Measurements from ENCODE around the gene SCARB1. TPM values are rescaled to one million over a fixed set of nuclear protein-coding genes. Genes with fewer than 3 reads are reported as not detected.

The SCARB1 gene
- total and polyA plus RNA-seq, 9 of the 15 experiments (the other 6 are each of a cell fraction or from before 2014, with no cell fraction given) = 0.56 to 157 (median 52.8) TPM

DNA sequence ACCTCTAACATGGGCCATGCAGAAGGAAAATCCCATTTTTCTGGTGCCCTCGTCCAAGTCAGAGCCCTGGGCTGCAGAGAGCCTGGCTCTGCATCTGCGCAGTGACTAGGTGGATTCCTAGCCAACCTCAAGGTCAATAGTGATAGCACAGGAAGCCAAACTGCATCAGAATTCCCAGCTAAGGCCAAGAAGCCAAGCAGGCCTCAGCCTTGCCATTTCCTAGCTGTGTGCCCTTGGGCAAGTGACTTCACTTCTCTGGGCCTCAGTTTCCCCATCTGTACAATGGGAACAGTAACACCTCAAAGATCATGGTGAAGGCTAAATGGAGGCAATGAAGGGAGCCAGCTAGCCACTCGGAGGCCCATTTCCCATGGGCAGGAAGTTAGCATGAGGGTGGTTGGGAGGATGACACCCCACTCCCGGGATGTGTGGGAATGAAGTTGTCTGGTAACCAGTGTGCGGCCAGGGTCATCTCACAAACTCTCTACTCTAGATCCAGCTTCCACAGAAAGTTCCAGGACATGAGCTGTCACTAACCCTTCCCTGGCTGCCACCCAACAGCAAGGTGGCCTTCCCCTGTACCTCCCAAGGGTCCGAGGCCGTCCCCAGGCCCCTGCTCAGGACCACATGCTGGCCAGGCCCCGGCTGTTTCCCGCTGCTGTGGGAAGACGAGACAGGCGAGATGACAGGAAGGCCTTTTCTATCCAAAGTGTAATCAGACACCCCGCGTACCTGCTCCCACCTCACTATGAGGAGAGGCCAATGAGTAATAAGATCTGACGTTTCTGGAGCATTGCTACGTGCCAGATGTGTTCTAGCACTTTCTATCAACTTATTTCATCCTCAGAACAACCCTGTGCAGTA lies 125.7 kb downstream of the SCARB1 start (continued):
- TF ChIP-seq ZNF282 (CRISPR knock-in tag; IDR thresholded peaks at IDR 0.05) = no peak
- TF ChIP-seq SMARCA5 (IDR thresholded peaks at IDR 0.05) = peak; percentile 81; the same call in 1 of the 2 replicates

DNA sequence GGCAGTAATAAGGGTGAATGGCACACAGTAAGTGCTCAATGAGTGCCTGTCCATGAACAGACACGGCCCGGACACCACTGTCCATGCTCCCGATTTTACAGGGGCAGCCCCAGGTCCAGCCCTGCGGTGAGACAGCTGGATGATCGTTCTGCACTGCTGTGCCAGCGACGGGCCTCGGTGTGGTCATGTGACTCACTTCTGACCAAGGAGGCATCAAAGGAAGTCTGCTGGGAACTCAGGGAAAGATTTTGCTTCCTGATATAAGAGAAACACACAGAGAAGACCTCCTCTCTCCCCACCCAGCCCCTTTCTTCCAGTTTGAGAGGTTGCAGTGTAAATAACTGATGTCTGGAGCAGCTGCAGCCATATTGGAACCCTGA lies 126.6 kb downstream of the SCARB1 start:
- in situ Hi-C loops (cut with MboI) (no loop called here), intact Hi-C loops (cut with micrococcal nuclease) (no loop called here)
- Histone ChIP-seq H3K4me2 (ENCODE audit: insufficient read depth, low read length) (no peak overlapping the region), H3K4me3 (no peak overlapping the region), H3K79me2 (ENCODE audit: control insufficient read depth, insufficient read depth, low read length) (no peaks in the 10 kb centered on the region), H3K27ac (ENCODE audit: extremely low read depth, low read depth, low read length) (no peak overlapping the region), H3K27me3 (ENCODE audit: control insufficient read depth in 2 of 2, insufficient read depth in 2 of 2, low read length in 2 of 2) (no peaks in the 10 kb centered on the region), H3K9ac (ENCODE audit: insufficient read depth in 1 of 2, low read depth in 2 of 2, low read length in 2 of 2) (no peak overlapping the region), H4K20me1 (replicated peaks; ENCODE audit: control insufficient read depth, insufficient read depth, low read length) (peaks cover 6% of the 10 kb centered on the region; the same call in 1 of the 2 replicates), H3K9me3 (replicated peaks; ENCODE audit: control insufficient read depth, insufficient read depth, low read depth, low read length) (0 out of 2 replicates have a peak, but pooled peaks cover 2% of the 10 kb centered on the region), H3K36me3 (ENCODE audit: control insufficient read depth, insufficient read depth, low read length) (no peaks in the 10 kb centered on the region), H3K4me1 (replicated peaks in 1 of 2; ENCODE audit: control insufficient read depth in 2 of 2, insufficient read depth in 2 of 2, low read length in 2 of 2) (peaks cover 9 to 34% of the 10 kb centered on the region in 2 experiments; a peak in 4 of 5 replicates), H3K9me1 (ENCODE audit: control insufficient read depth, insufficient read depth, low read length) (no peaks in the 10 kb centered on the region), H2AFZ (ENCODE audit: low read depth, low read length) (0 out of 2 replicates have a peak overlapping the region, but pooled peaks have one; percentile 2)
- BruUV-seq (replicated peaks) = no TSS peak
- FAIRE-seq = no peak
- CTCF ChIA-PET (ENCODE audit: low intra/inter-chr PET ratio) = no interaction called here
- POLR2A ChIA-PET = no interaction called here
- ATAC-seq = no peak
- TF ChIP-seq, protein P1, sequence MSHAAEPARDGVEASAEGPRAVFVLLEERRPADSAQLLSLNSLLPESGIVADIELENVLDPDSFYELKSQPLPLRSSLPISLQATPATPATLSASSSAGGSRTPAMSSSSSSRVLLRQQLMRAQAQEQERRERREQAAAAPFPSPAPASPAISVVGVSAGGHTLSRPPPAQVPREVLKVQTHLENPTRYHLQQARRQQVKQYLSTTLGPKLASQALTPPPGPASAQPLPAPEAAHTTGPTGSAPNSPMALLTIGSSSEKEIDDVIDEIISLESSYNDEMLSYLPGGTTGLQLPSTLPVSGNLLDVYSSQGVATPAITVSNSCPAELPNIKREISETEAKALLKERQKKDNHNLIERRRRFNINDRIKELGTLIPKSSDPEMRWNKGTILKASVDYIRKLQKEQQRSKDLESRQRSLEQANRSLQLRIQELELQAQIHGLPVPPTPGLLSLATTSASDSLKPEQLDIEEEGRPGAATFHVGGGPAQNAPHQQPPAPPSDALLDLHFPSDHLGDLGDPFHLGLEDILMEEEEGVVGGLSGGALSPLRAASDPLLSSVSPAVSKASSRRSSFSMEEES (CRISPR knock-in tag; IDR thresholded peaks at IDR 0.05) = peak; percentile 88
- TF ChIP-seq L3MBTL2 (IDR thresholded peaks at IDR 0.05) (no peak), TOE1 (IDR thresholded peaks at IDR 0.05; ENCODE audit: borderline replicate concordance) (peak; percentile 72; the same call in 1 of the 2 replicates), TOE1 (CRISPR knock-in tag; IDR thresholded peaks at IDR 0.05; ENCODE audit: borderline replicate concordance, low read depth) (no peak), RAD51 (IDR thresholded peaks at IDR 0.05; ENCODE audit: borderline replicate concordance, low read depth) (peak; percentile 63), RBM25 (IDR thresholded peaks at IDR 0.05; ENCODE audit: low read depth, low read length, severe bottlenecking) (peak; percentile 76), ZNF316 (IDR thresholded peaks at IDR 0.05) (no peak), ZKSCAN8 (CRISPR knock-in tag; IDR thresholded peaks at IDR 0.05) (peak; percentile 73; the same call in 1 of the 2 replicates)
- TF ChIP-seq, protein P2, sequence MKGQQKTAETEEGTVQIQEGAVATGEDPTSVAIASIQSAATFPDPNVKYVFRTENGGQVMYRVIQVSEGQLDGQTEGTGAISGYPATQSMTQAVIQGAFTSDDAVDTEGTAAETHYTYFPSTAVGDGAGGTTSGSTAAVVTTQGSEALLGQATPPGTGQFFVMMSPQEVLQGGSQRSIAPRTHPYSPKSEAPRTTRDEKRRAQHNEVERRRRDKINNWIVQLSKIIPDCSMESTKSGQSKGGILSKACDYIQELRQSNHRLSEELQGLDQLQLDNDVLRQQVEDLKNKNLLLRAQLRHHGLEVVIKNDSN (CRISPR knock-in tag; IDR thresholded peaks at IDR 0.05) = peak; percentile 65
- TF ChIP-seq, protein P3, sequence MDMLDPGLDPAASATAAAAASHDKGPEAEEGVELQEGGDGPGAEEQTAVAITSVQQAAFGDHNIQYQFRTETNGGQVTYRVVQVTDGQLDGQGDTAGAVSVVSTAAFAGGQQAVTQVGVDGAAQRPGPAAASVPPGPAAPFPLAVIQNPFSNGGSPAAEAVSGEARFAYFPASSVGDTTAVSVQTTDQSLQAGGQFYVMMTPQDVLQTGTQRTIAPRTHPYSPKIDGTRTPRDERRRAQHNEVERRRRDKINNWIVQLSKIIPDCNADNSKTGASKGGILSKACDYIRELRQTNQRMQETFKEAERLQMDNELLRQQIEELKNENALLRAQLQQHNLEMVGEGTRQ (CRISPR knock-in tag; IDR thresholded peaks at IDR 0.05) = peak; percentile 70
- TF ChIP-seq, protein P4, sequence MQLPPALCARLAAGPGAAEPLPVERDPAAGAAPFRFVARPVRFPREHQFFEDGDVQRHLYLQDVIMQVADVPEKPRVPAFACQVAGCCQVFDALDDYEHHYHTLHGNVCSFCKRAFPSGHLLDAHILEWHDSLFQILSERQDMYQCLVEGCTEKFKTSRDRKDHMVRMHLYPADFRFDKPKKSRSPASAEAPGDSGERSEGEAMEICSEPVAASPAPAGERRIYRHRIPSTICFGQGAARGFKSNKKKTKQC (CRISPR knock-in tag; IDR thresholded peaks at IDR 0.05) = no peak
- no peak for DNase-seq (ENCODE audit: extremely low read depth in 1 of 4, low spot score in 3 of 4)
- WGBS (ENCODE audit: insufficient coverage, low coverage, missing lambda C conversion rate) = 13% methylated on average over 8 of the region's 8 CpGs
